ENCODE data around the gene COBLL1. TPM values are rescaled to one million over a fixed set of nuclear protein-coding genes. Genes with fewer than 3 reads are reported as not detected.

Gene COBLL1
- total RNA-seq, 1 donor from 2014 or later: 18.6 TPM

- no peaks in the 10 kb centered on the region for H3K9me3 Mint-ChIP-seq (ENCODE audit: unreplicated experiment)
- no peak overlapping the region for H3K4me2 ChIP-seq (ENCODE audit: low read length)
- no peak overlapping the region for H3K4me3 ChIP-seq (ENCODE audit: insufficient read depth, low read depth, low read length)
- no peaks in the 10 kb centered on the region for H3K79me2 ChIP-seq (ENCODE audit: insufficient read depth, low read length)
- H3K27ac Mint-ChIP-seq (ENCODE audit: unreplicated experiment): no peak overlapping the region
- no peaks in the 10 kb centered on the region for H3K27me3 ChIP-seq (ENCODE audit: insufficient read depth, low read length)
- H3K9me3 ChIP-seq (ENCODE audit: insufficient read depth, low read depth, low read length): no peaks in the 10 kb centered on the region
- no peaks in the 10 kb centered on the region for H3K27me3 Mint-ChIP-seq (ENCODE audit: low read depth, unreplicated experiment)
- no peak overlapping the region for H3K9ac ChIP-seq (ENCODE audit: low read length)
- H4K20me1 ChIP-seq (ENCODE audit: insufficient read depth, low read length): no peaks in the 10 kb centered on the region
- TF ChIP-seq CTCF (IDR thresholded peaks at IDR 0.05; ENCODE audit: insufficient read depth, low read depth, low read length): no peak
- no peak for TF ChIP-seq EZH2 (IDR thresholded peaks at IDR 0.05; ENCODE audit: insufficient read depth, low read length)
- DNase-seq (ENCODE audit: low read depth): no peak
- H3K36me3 Mint-ChIP-seq (ENCODE audit: low read depth, unreplicated experiment): peaks cover 3% of the 10 kb centered on the region
- no peak for FAIRE-seq
- peaks cover 20% of the 10 kb centered on the region for H3K4me1 ChIP-seq (ENCODE audit: insufficient read depth, low read length)
- peaks cover 43% of the 10 kb centered on the region for H3K4me1 Mint-ChIP-seq (ENCODE audit: low read depth, unreplicated experiment)
- H3K36me3 ChIP-seq (ENCODE audit: insufficient read depth, low read length): no peaks in the 10 kb centered on the region
- H2AFZ ChIP-seq (ENCODE audit: low read depth, low read length): no peak overlapping the region
- no peak overlapping the region for H3K27ac ChIP-seq (ENCODE audit: low read depth, low read length)
- no peak overlapping the region for H3K4me3 Mint-ChIP-seq (ENCODE audit: unreplicated experiment)
These were observed 60.9 kb downstream of the COBLL1 start for GRCh38 chr2:164780611-164781178.

GRCh38 chr2:164779383-164780057 lies 62.1 kb downstream of the COBLL1 start:
- H3K4me3 Mint-ChIP-seq (ENCODE audit: unreplicated experiment): no peak overlapping the region
- H3K27me3 ChIP-seq (ENCODE audit: insufficient read depth, low read length): no peaks in the 10 kb centered on the region
- no peaks in the 10 kb centered on the region for H3K79me2 ChIP-seq (ENCODE audit: insufficient read depth, low read length)
- H3K9ac ChIP-seq (ENCODE audit: low read length): no peak overlapping the region
- DNase-seq (ENCODE audit: low read depth): no peak
- H3K36me3 ChIP-seq (ENCODE audit: insufficient read depth, low read length): no peaks in the 10 kb centered on the region
- H3K27ac Mint-ChIP-seq (ENCODE audit: unreplicated experiment): no peak overlapping the region
- TF ChIP-seq EZH2 (IDR thresholded peaks at IDR 0.05; ENCODE audit: insufficient read depth, low read length) (no peak), CTCF (IDR thresholded peaks at IDR 0.05; ENCODE audit: insufficient read depth, low read depth, low read length) (no peak)
- no peaks in the 10 kb centered on the region for H3K27me3 Mint-ChIP-seq (ENCODE audit: low read depth, unreplicated experiment)
- no peaks in the 10 kb centered on the region for H4K20me1 ChIP-seq (ENCODE audit: insufficient read depth, low read length)
- H3K4me3 ChIP-seq (ENCODE audit: insufficient read depth, low read depth, low read length): no peak overlapping the region
- FAIRE-seq: no peak
- H3K27ac ChIP-seq (ENCODE audit: low read depth, low read length): no peak overlapping the region
- no peak overlapping the region for H2AFZ ChIP-seq (ENCODE audit: low read depth, low read length)
- no peaks in the 10 kb centered on the region for H3K9me3 Mint-ChIP-seq (ENCODE audit: unreplicated experiment)
- H3K4me1 Mint-ChIP-seq (ENCODE audit: low read depth, unreplicated experiment): peaks cover 33% of the 10 kb centered on the region
- H3K36me3 Mint-ChIP-seq (ENCODE audit: low read depth, unreplicated experiment): peaks cover 3% of the 10 kb centered on the region
- no peaks in the 10 kb centered on the region for H3K9me3 ChIP-seq (ENCODE audit: insufficient read depth, low read depth, low read length)
- no peak overlapping the region for H3K4me2 ChIP-seq (ENCODE audit: low read length)
- H3K4me1 ChIP-seq (ENCODE audit: insufficient read depth, low read length): peaks cover 10% of the 10 kb centered on the region

- Mint-ChIP-seq H3K27me3 (ENCODE audit: low read depth, unreplicated experiment) (no peaks in the 10 kb centered on the region), H3K4me3 (ENCODE audit: unreplicated experiment) (no peak overlapping the region), H3K9me3 (ENCODE audit: unreplicated experiment) (no peaks in the 10 kb centered on the region), H3K36me3 (ENCODE audit: low read depth, unreplicated experiment) (peaks cover 3% of the 10 kb centered on the region), H3K27ac (ENCODE audit: unreplicated experiment) (peak overlapping the region; percentile 67), H3K4me1 (ENCODE audit: low read depth, unreplicated experiment) (peaks cover 25% of the 10 kb centered on the region)
- H3K4me1 ChIP-seq (ENCODE audit: insufficient read depth, low read length): peaks cover 5% of the 10 kb centered on the region
- H3K27me3 ChIP-seq (ENCODE audit: insufficient read depth, low read length): no peaks in the 10 kb centered on the region
- H3K79me2 ChIP-seq (ENCODE audit: insufficient read depth, low read length): no peaks in the 10 kb centered on the region
- DNase-seq (ENCODE audit: low read depth) (no peak), FAIRE-seq (no peak)
- H3K9me3 ChIP-seq (ENCODE audit: insufficient read depth, low read depth, low read length): no peaks in the 10 kb centered on the region
- no peak overlapping the region for H3K9ac ChIP-seq (ENCODE audit: low read length)
- no peak overlapping the region for H3K27ac ChIP-seq (ENCODE audit: low read depth, low read length)
- TF ChIP-seq EZH2 (IDR thresholded peaks at IDR 0.05; ENCODE audit: insufficient read depth, low read length): no peak
- TF ChIP-seq CTCF (IDR thresholded peaks at IDR 0.05; ENCODE audit: insufficient read depth, low read depth, low read length): no peak
- no peaks in the 10 kb centered on the region for H4K20me1 ChIP-seq (ENCODE audit: insufficient read depth, low read length)
- no peak overlapping the region for H3K4me3 ChIP-seq (ENCODE audit: insufficient read depth, low read depth, low read length)
- no peak overlapping the region for H2AFZ ChIP-seq (ENCODE audit: low read depth, low read length)
- H3K4me2 ChIP-seq (ENCODE audit: low read length): no peak overlapping the region
- H3K36me3 ChIP-seq (ENCODE audit: insufficient read depth, low read length): no peaks in the 10 kb centered on the region
These were observed 62.9 kb downstream of the COBLL1 start for GRCh38 chr2:164778723-164779122.
